ENCODE data around the gene BMP10. TPM values are rescaled to one million over a fixed set of nuclear protein-coding genes. Genes with fewer than 3 reads are reported as not detected.

Gene BMP10
- total RNA-seq, 1 experiment from 2014 or later, result not detected

DNA sequence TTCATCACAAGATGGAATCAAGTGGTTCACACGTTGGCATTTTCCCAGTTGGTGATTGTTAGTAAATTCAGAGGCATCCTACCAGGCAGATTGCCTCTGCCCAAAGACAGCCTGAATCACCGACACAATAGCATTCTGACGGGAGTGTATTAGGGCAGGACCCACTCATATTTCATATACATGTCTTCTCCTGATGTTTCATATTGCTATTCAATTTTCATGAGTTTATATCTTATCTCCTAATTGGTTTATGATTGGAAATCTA, 14.5 kb upstream of the BMP10 start:
- POLR2A ChIA-PET, result no interaction called here
- Histone ChIP-seq H3K4me3 (replicated peaks in 1 of 2; ENCODE audit: low read depth in 1 of 2, low read length in 2 of 2) (no peak overlapping the region), H3K9me2 (ENCODE audit: insufficient read depth) (no peaks in the 10 kb centered on the region), H3K9ac (ENCODE audit: low read length) (no peak overlapping the region), H3K4me2 (ENCODE audit: low read length) (no peak overlapping the region), H3K4me1 (ENCODE audit: control insufficient read depth in 1 of 2, insufficient read depth in 2 of 2, low read length in 2 of 2) (no peaks in the 10 kb centered on the region), H3K27ac (ENCODE audit: low read depth, low read length) (no peak overlapping the region), H3K9me3 (ENCODE audit: control insufficient read depth in 1 of 2, insufficient read depth in 1 of 2, low read depth in 1 of 2, low read length in 2 of 2) (no peaks in the 10 kb centered on the region), H3K36me3 (ENCODE audit: control insufficient read depth in 1 of 2, insufficient read depth in 2 of 2, low read length in 2 of 2) (no peaks in the 10 kb centered on the region), H4K20me1 (ENCODE audit: insufficient read depth) (no peaks in the 10 kb centered on the region), H2AFZ (ENCODE audit: low read depth, low read length, poor library complexity, severe bottlenecking) (no peak overlapping the region), H3K79me2 (ENCODE audit: insufficient read depth, low read length) (no peaks in the 10 kb centered on the region), H3K27me3 (ENCODE audit: insufficient read depth, low read length) (peaks cover 2% of the 10 kb centered on the region; the same call in 1 of the 2 replicates)
- CTCF ChIA-PET, result no interaction called here
- no TSS peak for BruUV-seq (replicated peaks)
- ATAC-seq, result no peak
- DNase-seq (ENCODE audit: low read depth, low spot score), result no peak
- RAD21 ChIA-PET (ENCODE audit: low non-redundant PET in 1 of 2, low total read pairs in 2 of 2, uncharacterized antibody in 2 of 2, unreplicated experiment in 2 of 2), result no interaction called here
- intact Hi-C loops (cut with micrococcal nuclease), result no loop called here
- TF ChIP-seq EZH2 (IDR thresholded peaks at IDR 0.05), result no peak
- TF ChIP-seq, protein P1, sequence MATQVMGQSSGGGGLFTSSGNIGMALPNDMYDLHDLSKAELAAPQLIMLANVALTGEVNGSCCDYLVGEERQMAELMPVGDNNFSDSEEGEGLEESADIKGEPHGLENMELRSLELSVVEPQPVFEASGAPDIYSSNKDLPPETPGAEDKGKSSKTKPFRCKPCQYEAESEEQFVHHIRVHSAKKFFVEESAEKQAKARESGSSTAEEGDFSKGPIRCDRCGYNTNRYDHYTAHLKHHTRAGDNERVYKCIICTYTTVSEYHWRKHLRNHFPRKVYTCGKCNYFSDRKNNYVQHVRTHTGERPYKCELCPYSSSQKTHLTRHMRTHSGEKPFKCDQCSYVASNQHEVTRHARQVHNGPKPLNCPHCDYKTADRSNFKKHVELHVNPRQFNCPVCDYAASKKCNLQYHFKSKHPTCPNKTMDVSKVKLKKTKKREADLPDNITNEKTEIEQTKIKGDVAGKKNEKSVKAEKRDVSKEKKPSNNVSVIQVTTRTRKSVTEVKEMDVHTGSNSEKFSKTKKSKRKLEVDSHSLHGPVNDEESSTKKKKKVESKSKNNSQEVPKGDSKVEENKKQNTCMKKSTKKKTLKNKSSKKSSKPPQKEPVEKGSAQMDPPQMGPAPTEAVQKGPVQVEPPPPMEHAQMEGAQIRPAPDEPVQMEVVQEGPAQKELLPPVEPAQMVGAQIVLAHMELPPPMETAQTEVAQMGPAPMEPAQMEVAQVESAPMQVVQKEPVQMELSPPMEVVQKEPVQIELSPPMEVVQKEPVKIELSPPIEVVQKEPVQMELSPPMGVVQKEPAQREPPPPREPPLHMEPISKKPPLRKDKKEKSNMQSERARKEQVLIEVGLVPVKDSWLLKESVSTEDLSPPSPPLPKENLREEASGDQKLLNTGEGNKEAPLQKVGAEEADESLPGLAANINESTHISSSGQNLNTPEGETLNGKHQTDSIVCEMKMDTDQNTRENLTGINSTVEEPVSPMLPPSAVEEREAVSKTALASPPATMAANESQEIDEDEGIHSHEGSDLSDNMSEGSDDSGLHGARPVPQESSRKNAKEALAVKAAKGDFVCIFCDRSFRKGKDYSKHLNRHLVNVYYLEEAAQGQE (IDR thresholded peaks at IDR 0.05; ENCODE audit: low read depth), result no peak
- TF ChIP-seq, protein P2, sequence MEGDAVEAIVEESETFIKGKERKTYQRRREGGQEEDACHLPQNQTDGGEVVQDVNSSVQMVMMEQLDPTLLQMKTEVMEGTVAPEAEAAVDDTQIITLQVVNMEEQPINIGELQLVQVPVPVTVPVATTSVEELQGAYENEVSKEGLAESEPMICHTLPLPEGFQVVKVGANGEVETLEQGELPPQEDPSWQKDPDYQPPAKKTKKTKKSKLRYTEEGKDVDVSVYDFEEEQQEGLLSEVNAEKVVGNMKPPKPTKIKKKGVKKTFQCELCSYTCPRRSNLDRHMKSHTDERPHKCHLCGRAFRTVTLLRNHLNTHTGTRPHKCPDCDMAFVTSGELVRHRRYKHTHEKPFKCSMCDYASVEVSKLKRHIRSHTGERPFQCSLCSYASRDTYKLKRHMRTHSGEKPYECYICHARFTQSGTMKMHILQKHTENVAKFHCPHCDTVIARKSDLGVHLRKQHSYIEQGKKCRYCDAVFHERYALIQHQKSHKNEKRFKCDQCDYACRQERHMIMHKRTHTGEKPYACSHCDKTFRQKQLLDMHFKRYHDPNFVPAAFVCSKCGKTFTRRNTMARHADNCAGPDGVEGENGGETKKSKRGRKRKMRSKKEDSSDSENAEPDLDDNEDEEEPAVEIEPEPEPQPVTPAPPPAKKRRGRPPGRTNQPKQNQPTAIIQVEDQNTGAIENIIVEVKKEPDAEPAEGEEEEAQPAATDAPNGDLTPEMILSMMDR (IDR thresholded peaks at IDR 0.05 in 2 of 3, conservative IDR thresholded peaks at IDR 0.05 in 1 of 3; ENCODE audit: borderline replicate concordance in 1 of 3, insufficient read depth in 1 of 3, low read depth in 2 of 3, low read length in 2 of 3), result no peak
- no peak for TF ChIP-seq YY1 (IDR thresholded peaks at IDR 0.05; ENCODE audit: extremely low read depth, insufficient replicate concordance, low read depth, low read length)
- no peak for TF ChIP-seq TCF7L2 (IDR thresholded peaks at IDR 0.05; ENCODE audit: borderline replicate concordance, extremely low read depth, insufficient read depth, insufficient read length)
- TF ChIP-seq SRF (IDR thresholded peaks at IDR 0.05; ENCODE audit: low read depth), result no peak
- no peak for TF ChIP-seq RAD21 (IDR thresholded peaks at IDR 0.05; ENCODE audit: low read depth)
- TF ChIP-seq ZFX (IDR thresholded peaks at IDR 0.05), result no peak
- TF ChIP-seq ZNF274 (IDR thresholded peaks at IDR 0.05; ENCODE audit: low read depth, low read length), result no peak
- no peak for TF ChIP-seq JUND (IDR thresholded peaks at IDR 0.05)
- no peak for TF ChIP-seq POLR2AphosphoS5 (IDR thresholded peaks at IDR 0.05; ENCODE audit: low read depth, low read length)
- TF ChIP-seq POLR2A (IDR thresholded peaks at IDR 0.05; ENCODE audit: borderline replicate concordance, extremely low read depth, insufficient read depth, insufficient read length), result no peak
- TF ChIP-seq, protein P3, sequence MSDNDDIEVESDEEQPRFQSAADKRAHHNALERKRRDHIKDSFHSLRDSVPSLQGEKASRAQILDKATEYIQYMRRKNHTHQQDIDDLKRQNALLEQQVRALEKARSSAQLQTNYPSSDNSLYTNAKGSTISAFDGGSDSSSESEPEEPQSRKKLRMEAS (IDR thresholded peaks at IDR 0.05), result no peak
- no peak for TF ChIP-seq EGR1 (IDR thresholded peaks at IDR 0.05; ENCODE audit: low read depth)
- TF ChIP-seq SIN3A (IDR thresholded peaks at IDR 0.05; ENCODE audit: low read depth), result no peak
- no peak for TF ChIP-seq CBX3 (IDR thresholded peaks at IDR 0.05; ENCODE audit: low read depth)
- TF ChIP-seq, protein P4, sequence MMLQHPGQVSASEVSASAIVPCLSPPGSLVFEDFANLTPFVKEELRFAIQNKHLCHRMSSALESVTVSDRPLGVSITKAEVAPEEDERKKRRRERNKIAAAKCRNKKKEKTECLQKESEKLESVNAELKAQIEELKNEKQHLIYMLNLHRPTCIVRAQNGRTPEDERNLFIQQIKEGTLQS (IDR thresholded peaks at IDR 0.05), result no peak
